Suprapubic skin (tissue), 4 donors: ENCODE data around the gene GET3.

ENCODE experiments used
- CTCF ChIP-seq, 2 donors: fragments of 200-600 bp in 1 of 2; fragments of 450-650 bp in 1 of 2; sonication (generic) in 1 of 2; IDR thresholded peaks; one replicate each; pipeline ENCODE4 v1.5.1; 2016 to 2019; ENCODE audit warnings: antibody characterized with exemption in 2 of 2, mild to moderate bottlenecking in 1 of 2, moderate library complexity in 1 of 2
- EP300 ChIP-seq: sonication (generic); formaldehyde crosslinking; IDR thresholded peaks from one replicate; pipeline ENCODE4 v1.6.1; 2017; ENCODE audit warnings: antibody characterized with exemption
- POLR2A ChIP-seq, 2 donors: fragments of 450-650 bp; IDR thresholded peaks; one replicate each; pipeline ENCODE4 v1.6.1; 2017; ENCODE audit warnings: antibody characterized with exemption in 2 of 2, mild to moderate bottlenecking in 2 of 2, moderate library complexity in 2 of 2
- POLR2AphosphoS5 ChIP-seq, 3 donors: sonication (generic); formaldehyde crosslinking; IDR thresholded peaks; one replicate each; pipeline ENCODE4 v1.6.1; 2017; ENCODE audit warnings: antibody characterized with exemption in 3 of 3

- TF ChIP-seq CTCF (IDR thresholded peaks at IDR 0.05) (no peak), POLR2A (IDR thresholded peaks at IDR 0.05) (peak in 1 of 2 donors; percentile 55), EP300 (peak; percentile 98), POLR2AphosphoS5 (IDR thresholded peaks at IDR 0.05) (peak; percentile 70 to 79 (median 76))
Observed at GRCh38 chr19:12782424-12783290, 45.4 kb downstream of the GET3 start.
